GM18909 (cell line): Measurements from ENCODE around the gene FANCI.

Experiments used
- ATAC-seq: cut with Tn5 transposase; IDR thresholded peaks from one replicate; pipeline ENCODE4 v1.9.1; 2021; ENCODE audit warnings: mild to moderate bottlenecking; ENCODE audit not compliant: unreplicated experiment, poor library complexity

Gene FANCI

DNA sequence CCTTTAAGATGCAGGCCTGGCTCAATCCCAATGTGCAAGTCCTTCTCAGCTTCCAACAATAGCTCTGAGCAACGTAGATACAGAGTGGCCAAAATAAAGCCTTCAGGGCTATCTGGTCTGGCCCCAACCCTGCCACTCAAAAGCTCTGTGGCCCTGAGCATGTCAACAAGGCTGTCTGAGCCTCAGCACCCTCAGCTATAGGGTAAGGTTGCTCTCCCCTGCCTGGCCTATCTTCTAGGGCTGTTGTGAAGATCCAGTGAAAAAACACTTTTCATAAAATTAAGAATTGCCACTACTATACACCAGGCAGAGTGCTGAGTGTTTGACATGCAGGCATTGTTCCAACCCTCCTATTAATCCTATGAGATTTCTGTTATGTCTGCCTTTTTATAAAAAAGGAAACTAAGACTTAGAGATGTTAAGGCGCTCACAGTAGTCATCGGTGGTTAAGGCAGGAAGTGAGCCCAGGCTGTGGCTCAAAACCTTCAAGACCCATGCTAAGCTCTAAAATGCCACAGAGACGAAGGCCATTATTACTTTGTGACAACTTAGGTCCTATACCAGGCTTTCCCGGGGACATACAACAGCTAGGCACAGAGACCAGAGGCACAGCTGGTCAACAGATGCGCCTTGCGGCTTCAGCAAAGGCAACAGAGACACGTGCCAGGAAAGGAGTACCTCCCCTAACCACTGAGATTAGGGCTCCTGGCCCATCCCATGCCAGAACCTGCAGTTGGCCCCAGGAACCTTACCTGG is 85.7 kb downstream of the FANCI start:
- ATAC-seq, result no peak

- ATAC-seq, result no peak
Measured at GRCh38 chr15:89330119-89330518, 86.3 kb downstream of the FANCI start.

DNA sequence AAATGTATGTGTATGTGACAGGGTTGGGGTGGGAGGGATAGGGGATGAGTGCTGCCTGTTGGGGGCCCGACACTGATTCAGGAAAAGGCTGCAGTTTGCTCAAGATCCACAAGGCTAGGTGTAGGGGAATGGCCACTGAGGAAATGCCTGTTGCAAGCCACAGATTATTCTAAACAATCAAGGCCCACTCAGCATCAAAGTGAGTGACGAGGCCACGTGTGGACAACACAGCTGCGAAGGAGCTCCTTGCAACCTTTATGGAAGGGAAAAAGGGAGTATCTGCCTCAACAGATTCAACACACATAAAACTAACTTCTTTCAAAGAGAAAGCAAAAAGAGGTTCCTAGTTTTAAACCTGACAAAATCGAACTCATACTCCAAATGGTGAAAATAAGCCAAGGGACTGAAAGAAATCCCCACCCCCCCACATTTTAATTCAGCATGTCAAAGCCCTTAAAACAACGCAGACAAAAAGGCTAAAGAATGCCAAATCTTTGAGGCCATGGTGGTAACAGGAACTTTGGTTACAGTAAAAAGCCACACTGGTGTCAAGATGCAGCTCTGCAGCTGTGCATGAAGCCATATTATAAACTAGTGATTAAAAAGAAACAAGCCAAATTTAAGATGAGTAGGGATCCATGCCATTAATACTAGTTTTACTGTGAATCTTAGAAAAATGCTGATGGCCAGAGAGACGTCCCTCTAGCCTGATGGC is 87.3 kb downstream of the FANCI start:
- no peak for ATAC-seq

GRCh38 chr15:89332446-89332845 is 88.7 kb downstream of the FANCI start:
- ATAC-seq, result no peak

- no peak for ATAC-seq
Measured at GRCh38 chr15:89333011-89333860, 89.5 kb downstream of the FANCI start.

DNA sequence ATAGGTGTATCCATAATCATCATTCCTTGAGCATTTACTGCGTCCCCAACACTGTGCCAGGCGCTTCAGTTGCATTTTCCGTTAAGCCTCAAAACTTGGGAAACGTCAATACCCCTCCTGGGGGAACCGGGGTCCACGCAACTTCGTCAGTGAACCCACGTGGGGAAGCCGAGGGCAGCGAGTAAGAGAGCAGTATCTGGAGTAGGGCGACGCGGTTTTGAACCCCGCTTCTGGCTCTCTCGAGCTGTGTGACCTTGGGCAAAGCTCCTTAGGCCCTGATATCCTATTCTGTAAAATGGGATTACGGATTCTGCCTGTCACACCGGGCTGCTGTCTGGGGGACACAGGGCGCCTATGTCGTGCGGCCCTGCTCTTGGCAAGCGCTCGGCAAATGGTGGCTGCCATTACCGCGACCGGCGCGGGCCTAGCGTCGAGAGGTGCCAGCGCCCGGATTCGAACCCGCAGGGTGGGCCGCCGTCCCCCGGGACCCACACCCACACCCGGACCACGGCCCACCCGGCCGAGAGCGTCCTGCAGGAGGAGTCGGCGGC is 90.3 kb downstream of the FANCI start:
- no peak for ATAC-seq

DNA sequence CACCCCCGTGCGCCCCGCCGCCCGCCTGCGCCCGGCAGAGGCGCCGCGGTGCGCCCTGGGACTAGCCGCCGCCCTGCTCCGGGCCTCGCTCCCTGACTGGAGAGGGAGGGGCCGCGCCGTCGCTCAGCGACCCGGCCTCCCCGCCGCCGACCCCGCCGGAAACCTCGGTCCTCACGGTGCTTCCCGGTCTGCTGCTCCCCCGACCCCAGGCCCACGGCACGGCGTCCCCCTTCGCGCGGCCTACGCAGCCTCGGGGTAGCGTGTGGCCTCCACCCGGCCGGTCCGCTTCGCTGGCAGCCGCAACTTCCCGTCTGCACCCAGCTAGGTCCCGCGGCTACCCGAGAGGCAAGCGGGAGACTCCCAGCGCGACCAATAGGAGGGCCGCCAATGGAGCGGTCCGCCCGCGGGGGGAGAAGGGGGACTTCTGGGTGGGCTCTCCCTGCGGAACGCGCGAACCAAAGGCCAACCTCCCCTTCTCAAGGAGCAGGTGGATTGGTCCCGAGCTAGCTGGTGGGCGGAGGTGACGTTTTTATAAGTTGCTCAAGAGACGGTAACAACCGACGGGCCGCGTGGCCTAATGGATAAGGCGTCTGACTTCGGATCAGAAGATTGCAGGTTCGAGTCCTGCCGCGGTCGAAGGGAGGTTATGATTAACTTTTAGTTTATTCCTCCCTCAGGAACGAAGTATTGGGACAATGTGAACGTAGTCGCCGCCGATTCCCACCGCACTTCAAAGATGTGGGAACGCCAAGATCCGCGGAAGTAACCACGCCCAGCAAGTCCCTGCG is 90.9 kb downstream of the FANCI start, which contains the start of gene POLG:
Gene POLG (minus strand): TSS at position 315 of the 788 bp plus-strand sequence. CDS start 1,070 bp downstream, outside the sequence.
- peak; percentile 91 for ATAC-seq

DNA sequence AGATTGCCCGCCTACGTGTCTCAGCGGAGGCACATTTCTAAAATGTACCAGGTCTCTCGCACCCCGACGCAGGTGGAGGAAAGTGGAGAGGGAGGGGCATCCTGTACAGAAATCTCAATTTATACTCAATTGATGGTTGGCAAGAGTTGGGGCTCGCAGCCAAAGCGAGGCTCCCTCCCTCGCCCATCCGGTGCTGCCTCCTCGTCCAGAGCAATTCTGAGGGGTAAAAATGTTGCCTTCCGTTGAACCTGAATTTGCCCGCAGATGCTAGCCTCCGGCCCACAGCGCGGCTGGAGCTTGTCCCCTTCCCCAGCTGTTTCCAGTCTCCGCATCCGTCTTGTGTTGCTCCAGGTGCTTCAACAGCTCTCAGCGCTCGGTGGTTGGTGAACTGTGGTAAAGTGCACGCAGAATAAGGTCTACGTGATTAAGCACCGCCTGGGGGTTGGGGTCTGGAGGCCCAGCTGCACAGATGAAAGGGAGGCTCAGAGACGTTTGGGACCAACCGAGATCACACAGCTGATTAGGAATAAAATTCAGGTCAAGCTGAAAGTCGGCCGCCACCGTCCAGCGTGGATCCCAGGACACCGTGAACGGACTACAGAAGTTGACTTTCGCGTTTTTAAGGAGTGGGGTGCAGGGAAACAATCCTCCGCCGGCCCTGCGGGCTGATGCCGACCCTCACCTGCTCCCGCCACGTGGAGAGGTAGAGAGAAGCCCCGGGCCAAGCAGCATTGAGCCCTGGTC is 91.7 kb downstream of the FANCI start:
- ATAC-seq, result peak; percentile 32

- ATAC-seq, result no peak
Measured at GRCh38 chr15:89338036-89338435, 94.3 kb downstream of the FANCI start.

DNA sequence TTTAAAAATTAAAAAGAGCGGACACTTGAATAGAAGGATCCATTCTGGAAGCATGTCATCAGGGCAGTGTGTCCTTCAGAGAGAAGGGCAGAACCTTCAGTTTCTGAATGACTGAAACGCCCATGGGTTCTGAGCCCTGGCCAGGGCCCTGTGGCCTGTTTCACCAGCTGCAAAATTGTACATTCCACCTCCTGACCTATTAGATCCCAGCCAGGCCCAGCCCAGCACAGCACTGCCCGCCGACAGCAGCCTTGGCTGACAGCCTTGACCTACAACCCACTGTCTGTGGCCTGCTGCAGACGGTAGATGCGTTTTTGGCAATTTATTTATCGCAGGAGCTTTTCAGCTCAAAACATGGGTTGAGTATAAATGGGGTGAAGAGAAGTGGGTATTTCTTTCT is 96.8 kb downstream of the FANCI start:
- ATAC-seq, result no peak

- no peak for ATAC-seq
Measured at GRCh38 chr15:89341316-89342005, 97.7 kb downstream of the FANCI start.

DNA sequence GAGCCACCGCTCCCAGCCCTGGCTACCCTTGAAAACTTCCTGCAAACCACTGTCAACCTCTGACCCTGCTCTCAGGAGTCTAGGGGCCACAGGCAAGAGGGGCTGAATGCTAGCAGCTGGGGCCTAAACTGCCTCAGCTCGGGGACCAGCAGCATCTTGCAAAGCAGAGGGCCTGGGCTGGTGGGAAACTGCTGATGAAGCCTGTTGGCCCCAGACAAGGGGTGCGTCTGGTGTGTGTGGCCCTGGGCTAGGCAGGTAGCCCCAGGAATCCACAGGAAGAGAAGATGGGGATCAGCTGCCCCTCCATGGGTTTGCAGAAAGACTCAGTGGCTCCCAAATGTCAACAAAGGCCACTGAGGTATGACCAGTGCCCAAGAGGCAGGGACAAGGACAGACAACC is 99.1 kb downstream of the FANCI start:
- ATAC-seq, result no peak

- no peak for ATAC-seq
Measured at GRCh38 chr15:89345248-89345647, 101.5 kb downstream of the FANCI start.

- ATAC-seq, result no peak
Measured at GRCh38 chr15:89346516-89347231, 102.9 kb downstream of the FANCI start.

- no peak for ATAC-seq
Measured at GRCh38 chr15:89349206-89349558, 105.4 kb downstream of the FANCI start.

DNA sequence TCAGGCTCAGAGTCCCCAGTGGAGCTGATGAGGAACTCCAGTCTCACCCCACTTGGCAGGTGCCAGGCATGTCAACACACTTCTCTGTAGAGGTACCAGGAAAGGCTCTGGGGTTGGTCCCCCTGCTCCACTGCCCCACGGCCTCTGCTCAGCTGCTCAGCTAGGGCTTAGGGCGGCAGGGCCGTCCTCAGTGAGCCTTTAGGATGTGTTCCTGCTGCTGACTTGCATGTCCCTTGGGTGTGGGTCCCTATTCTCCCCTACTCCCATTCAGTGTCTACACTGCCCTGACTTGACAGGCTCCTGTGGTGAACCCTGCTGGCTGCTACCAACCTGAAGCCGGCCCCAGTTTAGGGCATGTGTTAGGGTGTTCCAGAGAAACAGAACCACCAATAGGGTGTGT is 108.7 kb downstream of the FANCI start:
- ATAC-seq, result no peak

DNA sequence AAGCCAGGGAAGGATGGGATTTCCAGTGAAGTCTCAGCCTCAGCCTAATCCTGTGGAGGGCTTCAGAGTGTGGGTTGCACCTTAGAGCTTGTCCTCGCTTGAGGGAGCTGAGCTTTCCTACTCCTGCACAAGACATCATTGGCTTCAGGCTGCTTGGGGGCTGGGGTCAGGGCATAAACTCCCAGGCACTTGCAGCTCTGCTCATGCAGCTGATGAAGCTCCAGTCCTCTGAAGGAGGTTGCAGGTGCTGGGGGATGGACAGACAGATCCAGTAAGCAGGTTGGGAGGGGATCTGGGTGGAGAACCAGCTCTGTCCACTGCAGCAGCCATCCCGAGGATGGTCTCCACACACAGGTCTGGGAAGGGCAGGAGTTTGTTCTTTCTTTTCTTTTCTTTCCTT is 110.2 kb downstream of the FANCI start:
- no peak for ATAC-seq
